ENCODE results near the gene SERPINB4. TPM values are rescaled to one million over a fixed set of nuclear protein-coding genes. Genes with fewer than 3 reads are reported as not detected.

Gene SERPINB4
- total RNA-seq, 6 experiments from 2014 or later = not detected

DNA sequence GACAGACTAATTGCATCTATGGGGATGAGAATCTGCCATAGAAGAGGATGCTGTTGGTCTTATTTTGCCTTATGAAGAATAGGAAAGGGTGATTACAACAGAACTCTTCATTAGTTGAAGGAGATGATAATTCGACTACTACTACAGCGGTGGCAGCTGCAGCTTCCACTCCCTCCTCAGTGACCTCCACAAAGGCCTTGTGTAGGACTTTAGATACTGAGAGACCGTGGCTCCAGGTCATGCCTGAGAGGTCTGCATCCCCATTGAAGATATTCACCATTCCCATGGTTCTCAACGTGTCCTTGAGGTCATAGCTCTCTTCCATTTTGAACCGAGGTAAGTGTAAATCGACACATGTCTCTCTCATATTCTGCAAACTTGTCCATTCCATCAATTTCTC, 6.4 kb downstream of the SERPINB4 start:
- TF ChIP-seq, protein P1, sequence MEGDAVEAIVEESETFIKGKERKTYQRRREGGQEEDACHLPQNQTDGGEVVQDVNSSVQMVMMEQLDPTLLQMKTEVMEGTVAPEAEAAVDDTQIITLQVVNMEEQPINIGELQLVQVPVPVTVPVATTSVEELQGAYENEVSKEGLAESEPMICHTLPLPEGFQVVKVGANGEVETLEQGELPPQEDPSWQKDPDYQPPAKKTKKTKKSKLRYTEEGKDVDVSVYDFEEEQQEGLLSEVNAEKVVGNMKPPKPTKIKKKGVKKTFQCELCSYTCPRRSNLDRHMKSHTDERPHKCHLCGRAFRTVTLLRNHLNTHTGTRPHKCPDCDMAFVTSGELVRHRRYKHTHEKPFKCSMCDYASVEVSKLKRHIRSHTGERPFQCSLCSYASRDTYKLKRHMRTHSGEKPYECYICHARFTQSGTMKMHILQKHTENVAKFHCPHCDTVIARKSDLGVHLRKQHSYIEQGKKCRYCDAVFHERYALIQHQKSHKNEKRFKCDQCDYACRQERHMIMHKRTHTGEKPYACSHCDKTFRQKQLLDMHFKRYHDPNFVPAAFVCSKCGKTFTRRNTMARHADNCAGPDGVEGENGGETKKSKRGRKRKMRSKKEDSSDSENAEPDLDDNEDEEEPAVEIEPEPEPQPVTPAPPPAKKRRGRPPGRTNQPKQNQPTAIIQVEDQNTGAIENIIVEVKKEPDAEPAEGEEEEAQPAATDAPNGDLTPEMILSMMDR (IDR thresholded peaks at IDR 0.05) = no peak

DNA sequence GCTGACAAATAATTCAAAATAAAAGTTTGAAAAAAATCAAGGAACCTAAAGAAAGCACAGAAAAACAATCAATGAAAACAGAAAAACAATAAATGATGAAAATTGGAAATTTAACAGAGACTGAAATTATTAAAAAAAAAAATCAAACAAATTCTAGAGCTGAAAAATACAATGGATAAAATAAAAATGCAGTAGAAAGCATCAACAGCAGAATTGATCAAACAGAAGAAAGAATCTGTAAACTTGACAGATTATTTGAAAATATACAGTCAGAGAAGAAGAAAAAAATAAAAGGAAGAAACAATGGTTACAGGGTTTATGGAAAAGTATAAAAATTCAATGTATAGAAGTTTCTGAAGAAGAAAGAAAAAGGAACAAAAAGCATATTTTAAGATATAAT, 16.2 kb downstream of the SERPINB4 start:
- TF ChIP-seq, protein P1 (IDR thresholded peaks at IDR 0.05) = no peak
- H3K27ac Mint-ChIP-seq = no peak overlapping the region

More for the DNA sequence above, 6.4 kb downstream of the SERPINB4 start:
- peaks cover 1% of the 10 kb centered on the region; the same call in 1 of the 2 replicates for H3K9me3 Mint-ChIP-seq
- no peak overlapping the region for H3K4me3 Mint-ChIP-seq
- H3K4me1 Mint-ChIP-seq (ENCODE audit: low read depth) = peaks cover 33% of the 10 kb centered on the region
- peaks cover 6% of the 10 kb centered on the region for H3K36me3 Mint-ChIP-seq (ENCODE audit: low read depth)
- no peak for DNase-seq
- no peak overlapping the region for H3K27ac Mint-ChIP-seq
- H3K27me3 Mint-ChIP-seq (ENCODE audit: insufficient read depth) = no peaks in the 10 kb centered on the region

DNA sequence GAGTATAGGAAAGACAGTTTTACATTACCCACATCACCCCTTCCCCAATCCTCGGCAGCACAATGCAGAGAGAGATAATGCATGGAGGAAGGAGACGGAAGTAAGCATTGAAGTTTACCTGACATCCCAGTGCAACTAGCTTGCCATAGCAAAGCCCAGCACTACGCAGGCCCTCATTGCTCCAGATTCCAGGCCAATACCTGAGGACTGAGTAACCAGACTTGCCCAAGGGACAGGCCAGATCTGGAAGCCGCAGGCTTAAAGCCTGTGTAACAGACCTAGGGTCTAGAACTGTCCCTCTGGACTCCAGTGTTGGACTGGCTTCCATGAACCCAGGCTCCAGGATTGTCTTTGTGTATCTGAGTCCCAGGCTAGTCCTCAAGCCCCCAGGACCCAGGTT, 17.6 kb downstream of the SERPINB4 start:
- no peak for DNase-seq
- Mint-ChIP-seq H3K36me3 (ENCODE audit: low read depth) (peaks cover 40% of the 10 kb centered on the region), H3K4me3 (no peak overlapping the region), H3K27me3 (ENCODE audit: insufficient read depth) (no peaks in the 10 kb centered on the region; the same call in 1 of the 2 replicates), H3K4me1 (ENCODE audit: low read depth) (no peaks in the 10 kb centered on the region), H3K27ac (no peak overlapping the region), H3K9me3 (peaks cover 50% of the 10 kb centered on the region)
- TF ChIP-seq, protein P1 (IDR thresholded peaks at IDR 0.05) = no peak

More for the DNA sequence above, 16.2 kb downstream of the SERPINB4 start:
- Mint-ChIP-seq H3K4me3 (no peak overlapping the region), H3K4me1 (ENCODE audit: low read depth) (no peaks in the 10 kb centered on the region), H3K36me3 (ENCODE audit: low read depth) (peaks cover 40% of the 10 kb centered on the region), H3K9me3 (peaks cover 55% of the 10 kb centered on the region), H3K27me3 (ENCODE audit: insufficient read depth) (no peaks in the 10 kb centered on the region; the same call in 1 of the 2 replicates)
- DNase-seq = no peak

DNA sequence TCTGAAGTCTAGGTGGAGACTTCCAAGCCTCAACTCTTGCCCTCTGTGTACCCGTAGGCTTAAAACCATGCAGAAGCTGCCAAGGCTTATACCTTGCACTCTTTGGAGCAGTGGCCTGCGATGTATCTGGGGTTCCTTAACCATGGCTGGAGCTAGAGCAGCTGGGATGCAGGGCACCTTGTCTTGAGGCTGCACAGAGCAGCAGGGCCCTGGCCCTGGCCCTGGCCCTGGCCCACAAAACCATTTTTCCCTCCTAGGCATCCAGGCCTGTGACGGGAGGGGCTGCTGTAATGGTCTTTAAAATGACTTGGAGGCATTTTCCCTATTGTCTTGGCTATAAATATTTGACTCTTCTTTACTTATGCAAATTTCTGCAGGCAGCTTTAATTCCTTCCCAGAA, 19.2 kb downstream of the SERPINB4 start:
- no peak for DNase-seq
- Mint-ChIP-seq H3K4me1 (ENCODE audit: low read depth) (no peaks in the 10 kb centered on the region), H3K4me3 (no peak overlapping the region), H3K9me3 (peaks cover 50% of the 10 kb centered on the region), H3K27me3 (ENCODE audit: insufficient read depth) (no peaks in the 10 kb centered on the region; the same call in 1 of the 2 replicates), H3K27ac (no peak overlapping the region), H3K36me3 (ENCODE audit: low read depth) (peaks cover 40% of the 10 kb centered on the region)
- TF ChIP-seq, protein P1 (IDR thresholded peaks at IDR 0.05) = no peak

DNA sequence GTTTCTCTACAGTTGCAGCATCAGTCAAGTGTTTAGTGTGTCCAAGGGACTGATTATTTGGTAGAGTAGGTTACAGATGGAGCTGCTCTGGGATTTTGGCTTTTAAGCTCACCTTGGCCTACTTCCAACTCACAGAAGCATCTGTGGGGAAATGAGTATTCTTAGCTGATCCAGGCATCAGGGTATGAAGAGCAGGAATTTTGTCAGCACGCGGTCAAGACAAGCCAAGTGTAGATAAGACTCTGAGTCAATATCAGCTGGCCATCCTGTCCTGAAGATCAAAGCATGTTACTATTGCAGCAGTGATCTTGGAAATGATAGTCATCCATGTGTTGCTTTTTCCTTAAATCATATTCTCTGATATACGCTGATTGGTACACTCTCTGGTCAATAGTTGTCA, 24.4 kb downstream of the SERPINB4 start:
- Mint-ChIP-seq H3K9me3 (peaks cover 16% of the 10 kb centered on the region), H3K27ac (no peak overlapping the region), H3K4me3 (no peak overlapping the region), H3K4me1 (ENCODE audit: low read depth) (peaks cover 10% of the 10 kb centered on the region), H3K27me3 (ENCODE audit: insufficient read depth) (no peaks in the 10 kb centered on the region), H3K36me3 (ENCODE audit: low read depth) (peaks cover 9% of the 10 kb centered on the region)
- TF ChIP-seq, protein P1 (IDR thresholded peaks at IDR 0.05) = no peak
- DNase-seq = no peak

DNA sequence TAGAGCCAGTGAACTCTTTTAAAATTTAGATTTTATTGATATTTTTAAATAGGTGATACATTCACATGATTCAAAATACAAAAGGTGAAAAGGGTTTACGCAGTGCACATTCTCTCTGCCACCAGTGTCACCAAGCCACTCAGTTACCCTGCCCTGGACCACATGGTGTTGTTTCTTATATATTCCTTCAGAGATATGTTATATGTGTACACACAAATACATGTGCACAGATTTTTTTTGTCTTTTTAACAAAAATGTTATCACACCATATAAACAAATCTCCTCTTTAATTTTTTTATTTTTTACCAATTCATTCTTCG, 26.2 kb downstream of the SERPINB4 start:
- H3K4me1 Mint-ChIP-seq (ENCODE audit: low read depth) = peaks cover 10% of the 10 kb centered on the region
- no peak overlapping the region for H3K4me3 Mint-ChIP-seq
- H3K27me3 Mint-ChIP-seq (ENCODE audit: insufficient read depth) = no peaks in the 10 kb centered on the region; the same call in none of the 2 replicates
- TF ChIP-seq, protein P1 (IDR thresholded peaks at IDR 0.05) = no peak
- no peaks in the 10 kb centered on the region for H3K36me3 Mint-ChIP-seq (ENCODE audit: low read depth)
- DNase-seq = no peak
- H3K9me3 Mint-ChIP-seq = no peaks in the 10 kb centered on the region; the same call in 1 of the 2 replicates
- no peak overlapping the region for H3K27ac Mint-ChIP-seq

All from HFFc6 (cell line).